K562 (cell line): ENCODE data around the gene CNTN4. TPM values are rescaled to one million over a fixed set of nuclear protein-coding genes. Genes with fewer than 3 reads are reported as not detected.

Source experiments
- ATAC-seq: fragments of 200-7000 bp; cut with Tn5 transposase; 3 replicates; pipeline ENCODE4 v1.9.1; 2020; ENCODE audit warnings: moderate library complexity
- Bru-seq: library from RNA; stranded (reverse); fragments of 400-500 nt; gene quantifications from one replicate; lab custom pipeline; 2021; lab: Mats Ljungman, UMichigan
- BruChase-seq, 2 experiments: library from RNA; stranded (reverse); fragments of 400-500 nt; gene quantifications; one replicate each; lab custom pipeline; 2021; lab: Mats Ljungman, UMichigan
- BruUV-seq: library from RNA; stranded (reverse); fragments of 400-500 nt; replicated peaks from 2 replicates; lab custom pipeline; 2021; lab: Mats Ljungman, UMichigan
- CTCF ChIA-PET: fragments of 300-600 bp; formaldehyde crosslinking; extraction: SDS; loops from one replicate; lab custom pipeline; 2021; ENCODE audit warnings: low intra/inter-chr PET ratio; lab: Yijun Ruan, JAX
- POLR2A ChIA-PET: fragments of 300-600, 350-650 bp; sonication (Branson Sonifier 250); formaldehyde crosslinking; extraction: SDS; loops from one replicate; lab custom pipeline; 2021; ENCODE audit warnings: antibody characterized with exemption, inconsistent platforms; lab: Yijun Ruan, JAX
- DNase-seq, 4 experiments: peaks; one replicate each; pipeline versions ENCODE4 v3.0.0 to v3.0.0-alpha.2; 2011 to 2018; ENCODE audit warnings: low spot score in 3 of 4, mixed read lengths in 3 of 4; ENCODE audit errors: extremely low read depth in 1 of 4
- FAIRE-seq: peaks from 2 replicates; lab custom pipeline; 2011; peaks lifted over from hg19 to GRCh38; lab: Jason Lieb, UNC
- H2AFZ ChIP-seq: 2 replicates; pipeline ENCODE4 v1.6.0; 2011; ENCODE audit warnings: low read depth, low read length, control low read depth, inconsistent platforms
- H3K27ac ChIP-seq: fragments of 200-600 bp; 3 replicates; pipeline ENCODE4 v1.8.0; 2011; ENCODE audit warnings: low read depth, mild to moderate bottlenecking, control low read depth, inconsistent platforms, low read length, moderate library complexity, mixed read lengths; ENCODE audit errors: extremely low read depth
- H3K27me3 ChIP-seq, 2 experiments: fragments of 300-600 bp in 1 of 2; 2 replicates in 1 of 2; 3 replicates in 1 of 2; pipeline versions ENCODE4 v1.6.0 to v1.8.0; 2011; ENCODE audit warnings: inconsistent platforms in 2 of 2, low read length in 2 of 2, mild to moderate bottlenecking in 1 of 2, mixed read lengths in 1 of 2, moderate library complexity in 1 of 2; ENCODE audit not compliant: control insufficient read depth in 2 of 2, insufficient read depth in 2 of 2
- H3K36me3 ChIP-seq: fragments of 300-600 bp; 3 replicates; pipeline ENCODE4 v1.8.0; 2011; ENCODE audit warnings: mild to moderate bottlenecking, low read length, inconsistent platforms; ENCODE audit not compliant: control insufficient read depth, insufficient read depth
- H3K4me1 ChIP-seq, 2 experiments: fragments of 200-600 bp in 1 of 2; replicated peaks in 1 of 2; 2 replicates in 1 of 2; 3 replicates in 1 of 2; pipeline versions ENCODE4 v1.5.1 to v1.8.0; 2011; ENCODE audit warnings: inconsistent platforms in 2 of 2, low read length in 2 of 2, mild to moderate bottlenecking in 1 of 2, mixed read lengths in 1 of 2, moderate library complexity in 1 of 2; ENCODE audit not compliant: control insufficient read depth in 2 of 2, insufficient read depth in 2 of 2
- H3K4me2 ChIP-seq: 2 replicates; pipeline ENCODE4 v1.6.1; 2011; ENCODE audit warnings: low read length, control low read depth, inconsistent platforms, mixed read lengths; ENCODE audit not compliant: insufficient read depth
- H3K4me3 ChIP-seq: fragments of 200-600 bp; sonication (generic), shearing (Covaris generic); 2 replicates; pipeline ENCODE4 v1.5.1; 2016; ENCODE audit warnings: control low read depth, inconsistent platforms
- H3K79me2 ChIP-seq: fragments of 200-600 bp; 3 replicates; pipeline ENCODE4 v1.8.0; 2011; ENCODE audit warnings: low read length, inconsistent platforms; ENCODE audit not compliant: control insufficient read depth, insufficient read depth
- H3K9ac ChIP-seq, 2 experiments: 2 replicates each; pipeline versions ENCODE4 v1.6.0 to v1.6.1; 2011; ENCODE audit warnings: low read depth in 2 of 2, low read length in 2 of 2, control low read depth in 1 of 2, inconsistent platforms in 1 of 2, mild to moderate bottlenecking in 1 of 2, mixed read lengths in 1 of 2; ENCODE audit not compliant: insufficient read depth in 1 of 2
- H3K9me1 ChIP-seq: one replicate; pipeline ENCODE4 v1.6.0; 2011; ENCODE audit warnings: inconsistent platforms, mild to moderate bottlenecking, low read length, moderate library complexity; ENCODE audit not compliant: control insufficient read depth, insufficient read depth
- H3K9me3 ChIP-seq: replicated peaks from 2 replicates; pipeline ENCODE4 v1.5.1; 2011; ENCODE audit warnings: low read depth, low read length, inconsistent platforms; ENCODE audit not compliant: control insufficient read depth, insufficient read depth
- H4K20me1 ChIP-seq: replicated peaks from 2 replicates; pipeline ENCODE4 v1.6.1; 2011; ENCODE audit warnings: low read length, inconsistent platforms, mixed read lengths; ENCODE audit not compliant: control insufficient read depth, insufficient read depth
- FOSL1 ChIP-seq: fragments of 200-800 bp; sonication (Bioruptor generic); conservative IDR thresholded peaks from 2 replicates; pipeline ENCODE4 v1.6.1; 2016; ENCODE audit warnings: missing genetic modification characterization, missing compliant biosample characterization
- FOXA1 ChIP-seq: fragments of 450-650 bp; IDR thresholded peaks from 2 replicates; pipeline ENCODE4 v1.6.1; 2016; ENCODE audit warnings: mild to moderate bottlenecking, borderline replicate concordance
- FOXA3 ChIP-seq, 2 experiments: fragments of 450-650 bp in 1 of 2; sonication (generic) in 1 of 2; formaldehyde crosslinking; IDR thresholded peaks in 1 of 2; conservative IDR thresholded peaks in 1 of 2; 2 replicates each; pipeline versions ENCODE4 v1.4.0 to v1.8.0; 2020 to 2022; ENCODE audit warnings: mild to moderate bottlenecking in 2 of 2, missing genetic modification reagents in 1 of 2
- MAFG ChIP-seq: fragments of 450-650 bp; conservative IDR thresholded peaks from 2 replicates; pipeline ENCODE4 v1.6.1; 2016; ENCODE audit warnings: missing genetic modification characterization, missing compliant biosample characterization
- MCM2 ChIP-seq: fragments of 450-650 bp; IDR thresholded peaks from 2 replicates; pipeline ENCODE4 v1.6.1; 2017; ENCODE audit warnings: low read depth, mild to moderate bottlenecking
- MCM5 ChIP-seq: fragments of 450-650 bp; IDR thresholded peaks from 2 replicates; pipeline ENCODE4 v1.6.1; 2016; ENCODE audit warnings: low read depth
- MTA1 ChIP-seq: fragments of 450-650 bp; IDR thresholded peaks from 2 replicates; pipeline ENCODE4 v1.6.1; 2017; ENCODE audit warnings: borderline replicate concordance
- TAF9B ChIP-seq: fragments of 450-650 bp; IDR thresholded peaks from 2 replicates; pipeline ENCODE4 v1.6.1; 2018; ENCODE audit warnings: mild to moderate bottlenecking; ENCODE audit not compliant: partially characterized antibody
- TOE1 ChIP-seq, 2 experiments: fragments of 450-650 bp in 1 of 2; sonication (generic) in 1 of 2; formaldehyde crosslinking in 1 of 2; IDR thresholded peaks; 2 replicates each; pipeline versions ENCODE4 v1.7.1 to v1.8.0; 2016 to 2022; ENCODE audit warnings: borderline replicate concordance in 2 of 2, mild to moderate bottlenecking in 2 of 2, antibody characterized with exemption in 1 of 2, inconsistent platforms in 1 of 2, low read depth in 1 of 2, missing genetic modification reagents in 1 of 2, moderate library complexity in 1 of 2
- ZNF644 ChIP-seq: fragments of 200-800 bp; sonication (Bioruptor generic); IDR thresholded peaks from 2 replicates; pipeline ENCODE4 v1.6.1; 2016; ENCODE audit warnings: low read depth, missing genetic modification characterization, missing compliant biosample characterization
- WGBS: fragments of 100-300 bp; shearing (Covaris generic); methylation state at CpG from one replicate; pipeline ENCODE4 v1.1.6; 2016; ENCODE audit warnings: low coverage, mixed read lengths; ENCODE audit not compliant: insufficient coverage; ENCODE audit errors: missing lambda C conversion rate; 5-methylcytosine and 5-hydroxymethylcytosine counted together
- in situ Hi-C: fragments of 300-500 bp; cut with MboI; formaldehyde crosslinking; loops from 4 replicates; pipeline ENCODE4 v1.15.0; 2018; ENCODE audit warnings: inconsistent platforms, mixed read lengths
- intact Hi-C: fragments of 100-400 bp; cut with micrococcal nuclease; formaldehyde crosslinking; loops from 2 replicates; pipeline ENCODE4 v1.14.2; 2022
- long read RNA-seq, 3 experiments: library from polyadenylated mRNA in 2 of 3; library from RNA in 1 of 3; unstranded in 2 of 3; stranded (forward) in 1 of 3; transcript quantifications; one replicate each; pipeline ENCODE4 v2.0.0, GENCODE V29; 2019 to 2022
- polyA minus RNA-seq, 3 experiments: library from RNA; depleted of rRNA, polyadenylated mRNA; stranded (reverse); fragments of >200 nt; gene quantifications; 2 replicates each; pipeline ENCODE4 v1.2.3, GENCODE V29; 2011
- polyA plus RNA-seq, 8 experiments: library from polyadenylated mRNA; depleted of rRNA in 4 of 8; stranded (reverse) in 5 of 8; unstranded in 3 of 8; fragments of >200 nt; fragmentation: Nextera tagmentation in 2 of 8; fragmentation: Illumina TruSeq in 1 of 8; extraction: Ambion mirVana in 2 of 8; extraction: Trizol in 1 of 8; gene quantifications; 2 replicates each; pipeline versions ENCODE4 v1.2.1 to v1.2.3, GENCODE V29; 2011 to 2014; ENCODE audit warnings: inconsistent platforms in 1 of 8, missing spikeins in 1 of 8
- total RNA-seq, 7 experiments: library from RNA; depleted of rRNA in 6 of 7; stranded (reverse); fragments of >200 nt in 6 of 7; fragmentation: Illumina TruSeq in 2 of 7; extraction: Trizol in 2 of 7; gene quantifications; 2 replicates each; pipeline versions ENCODE4 v1.2.1 to v1.2.3, GENCODE V29; 2011 to 2021; ENCODE audit warnings: low replicate concordance in 1 of 7
- TF ChIP-seq, protein P1 (sequence below): sonication (generic); formaldehyde crosslinking; IDR thresholded peaks from 2 replicates; pipeline ENCODE4 v1.8.0; 2022; ENCODE audit warnings: mild to moderate bottlenecking, missing genetic modification reagents
- TF ChIP-seq, protein P2 (sequence below), 2 experiments: fragments of 450-650 bp; IDR thresholded peaks; 2 replicates each; pipeline ENCODE4 v1.6.1; 2018; ENCODE audit warnings: mild to moderate bottlenecking in 2 of 2, low read depth in 1 of 2; ENCODE audit not compliant: partially characterized antibody in 2 of 2

CNTN4 gene
- not detected in 2 replicates for total RNA-seq (2011; cell fraction: chromatin; rRNA removed; ENCODE audit: low replicate concordance)
- not detected in 2 replicates for total RNA-seq (2011; cell fraction: nucleolus; rRNA removed)
- total RNA-seq (2011; cell fraction: nucleoplasm; rRNA removed): not detected in 2 replicates
- total RNA-seq (2014; rRNA removed) (0.12 TPM in 1 of 2 replicates, not detected in the other), total RNA-seq (2014; rRNA removed; fragmentation: Illumina TruSeq; extraction: Trizol) (not detected in 2 replicates), total RNA-seq (2015; rRNA removed; fragmentation: Illumina TruSeq; extraction: Trizol) (not detected in 2 replicates), total RNA-seq (2021) (not detected in 2 replicates), polyA plus RNA-seq (2011; rRNA removed) (not detected in 2 replicates), polyA plus RNA-seq (2014; fragmentation: Illumina TruSeq; extraction: Trizol) (not detected in 2 replicates), polyA plus RNA-seq (2014; fragmentation: Nextera tagmentation; extraction: Ambion mirVana) (not detected), polyA plus RNA-seq (2014; rRNA removed) (not detected in 2 replicates), polyA minus RNA-seq (2011; rRNA and poly(A)+ RNA removed) (not detected in 2 replicates), Bru-seq, nascent RNA (percentile 1 among the genes with signal in this experiment), BruChase-seq, experiment 1, labeled RNA remaining after a 2-hour chase (percentile 2 among the genes with signal in this experiment), BruChase-seq, experiment 2, labeled RNA remaining after a 6-hour chase (percentile 1 among the genes with signal in this experiment)
- not detected in 2 replicates for polyA plus RNA-seq (2011; cell fraction: cytosol; rRNA removed)
- not detected in 2 replicates for polyA plus RNA-seq (2011; cell fraction: nucleus; rRNA removed)
- not detected in 2 replicates for polyA plus RNA-seq (2012)
- polyA minus RNA-seq (2011; cell fraction: cytosol; rRNA and poly(A)+ RNA removed): not detected in 2 replicates
- polyA minus RNA-seq (2011; cell fraction: nucleus; rRNA and poly(A)+ RNA removed): not detected in 2 replicates
- long read RNA-seq, experiment 1: 0 reads
- long read RNA-seq, experiment 2: 0 reads
- long read RNA-seq, experiment 3: 0 reads

DNA sequence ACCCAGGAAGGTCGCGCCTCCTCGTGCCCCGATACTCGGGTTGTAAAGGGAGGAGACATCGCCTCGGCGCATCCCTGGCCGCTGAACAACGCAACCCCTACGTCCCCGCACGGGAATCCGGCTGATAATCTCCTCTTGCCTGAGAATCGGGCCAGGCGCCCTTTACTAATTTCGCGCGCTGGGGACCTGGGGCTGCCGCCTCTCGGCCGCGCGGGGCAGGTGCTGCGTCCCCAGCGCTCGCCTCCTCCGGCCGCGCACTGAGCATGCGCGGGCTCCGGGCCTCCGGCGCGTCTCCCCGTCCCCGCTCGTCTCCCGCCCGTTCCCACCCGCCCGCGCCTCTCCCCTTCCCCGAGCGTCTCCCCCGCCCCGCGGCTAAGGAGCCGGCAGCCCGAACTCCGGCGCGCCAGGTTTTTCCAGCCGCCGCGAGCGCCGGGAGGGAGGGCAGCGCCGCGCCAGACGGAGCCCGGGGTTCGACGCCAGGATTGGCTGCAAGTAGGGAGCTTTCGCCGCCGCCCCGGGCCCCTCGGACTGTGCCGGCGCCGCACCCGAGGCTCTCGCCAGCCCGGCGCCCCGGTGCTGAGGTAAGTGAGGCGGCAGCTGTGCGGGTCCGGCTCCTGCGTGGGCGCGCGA is at the start of gene CNTN4:
Gene CNTN4, plus strand, starts transcription at position 469 of the 630 bp plus-strand sequence.
- no peak within 1 kb of the TSS for H3K27ac ChIP-seq
- WGBS: 12% methylated on average over 37 of the region's 86 CpGs
- no peaks in the 10 kb centered on the region for H3K9me1 ChIP-seq
- BruUV-seq: no TSS peak
- no peaks in the 10 kb centered on the region for H4K20me1 ChIP-seq
- H3K4me1 ChIP-seq: no peaks in the 10 kb centered on the region
- no peak within 1 kb of the TSS for H2AFZ ChIP-seq
- H3K79me2 ChIP-seq: no peaks in the 10 kb centered on the region
- FAIRE-seq: no peak
- POLR2A ChIA-PET: no interaction called here
- intact Hi-C loops: no loop called here
- H3K27me3 ChIP-seq: no peaks in the 10 kb centered on the region
- ATAC-seq: no peak
- no peaks in the 10 kb centered on the region for H3K36me3 ChIP-seq
- H3K9ac ChIP-seq: no peak within 1 kb of the TSS
- CTCF ChIA-PET: no interaction called here
- DNase-seq: no peak
- H3K4me2 ChIP-seq: no peak within 1 kb of the TSS
- H3K9me3 ChIP-seq: no peaks in the 10 kb centered on the region
- in situ Hi-C loops: no loop called here
- H3K4me3 ChIP-seq: no peak within 1 kb of the TSS
- no peak for TF ChIP-seq MCM2
- TF ChIP-seq MAFG: no peak
- no peak for TF ChIP-seq FOXA3 (CRISPR knock-in tag; conservative IDR thresholded peaks at IDR 0.05 in 1 of 2, IDR thresholded peaks at IDR 0.05 in 1 of 2)
- no peak for TF ChIP-seq TAF9B
- TF ChIP-seq, protein P1, sequence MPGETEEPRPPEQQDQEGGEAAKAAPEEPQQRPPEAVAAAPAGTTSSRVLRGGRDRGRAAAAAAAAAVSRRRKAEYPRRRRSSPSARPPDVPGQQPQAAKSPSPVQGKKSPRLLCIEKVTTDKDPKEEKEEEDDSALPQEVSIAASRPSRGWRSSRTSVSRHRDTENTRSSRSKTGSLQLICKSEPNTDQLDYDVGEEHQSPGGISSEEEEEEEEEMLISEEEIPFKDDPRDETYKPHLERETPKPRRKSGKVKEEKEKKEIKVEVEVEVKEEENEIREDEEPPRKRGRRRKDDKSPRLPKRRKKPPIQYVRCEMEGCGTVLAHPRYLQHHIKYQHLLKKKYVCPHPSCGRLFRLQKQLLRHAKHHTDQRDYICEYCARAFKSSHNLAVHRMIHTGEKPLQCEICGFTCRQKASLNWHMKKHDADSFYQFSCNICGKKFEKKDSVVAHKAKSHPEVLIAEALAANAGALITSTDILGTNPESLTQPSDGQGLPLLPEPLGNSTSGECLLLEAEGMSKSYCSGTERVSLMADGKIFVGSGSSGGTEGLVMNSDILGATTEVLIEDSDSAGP (CRISPR knock-in tag): no peak
- TF ChIP-seq ZNF644 (tag): no peak
- TF ChIP-seq FOXA1: no peak
- no peak for TF ChIP-seq TOE1 (IDR thresholded peaks at IDR 0.05; ENCODE audit: borderline replicate concordance)
- TF ChIP-seq TOE1 (CRISPR knock-in tag; IDR thresholded peaks at IDR 0.05; ENCODE audit: borderline replicate concordance, low read depth): no peak
- TF ChIP-seq, protein P2, sequence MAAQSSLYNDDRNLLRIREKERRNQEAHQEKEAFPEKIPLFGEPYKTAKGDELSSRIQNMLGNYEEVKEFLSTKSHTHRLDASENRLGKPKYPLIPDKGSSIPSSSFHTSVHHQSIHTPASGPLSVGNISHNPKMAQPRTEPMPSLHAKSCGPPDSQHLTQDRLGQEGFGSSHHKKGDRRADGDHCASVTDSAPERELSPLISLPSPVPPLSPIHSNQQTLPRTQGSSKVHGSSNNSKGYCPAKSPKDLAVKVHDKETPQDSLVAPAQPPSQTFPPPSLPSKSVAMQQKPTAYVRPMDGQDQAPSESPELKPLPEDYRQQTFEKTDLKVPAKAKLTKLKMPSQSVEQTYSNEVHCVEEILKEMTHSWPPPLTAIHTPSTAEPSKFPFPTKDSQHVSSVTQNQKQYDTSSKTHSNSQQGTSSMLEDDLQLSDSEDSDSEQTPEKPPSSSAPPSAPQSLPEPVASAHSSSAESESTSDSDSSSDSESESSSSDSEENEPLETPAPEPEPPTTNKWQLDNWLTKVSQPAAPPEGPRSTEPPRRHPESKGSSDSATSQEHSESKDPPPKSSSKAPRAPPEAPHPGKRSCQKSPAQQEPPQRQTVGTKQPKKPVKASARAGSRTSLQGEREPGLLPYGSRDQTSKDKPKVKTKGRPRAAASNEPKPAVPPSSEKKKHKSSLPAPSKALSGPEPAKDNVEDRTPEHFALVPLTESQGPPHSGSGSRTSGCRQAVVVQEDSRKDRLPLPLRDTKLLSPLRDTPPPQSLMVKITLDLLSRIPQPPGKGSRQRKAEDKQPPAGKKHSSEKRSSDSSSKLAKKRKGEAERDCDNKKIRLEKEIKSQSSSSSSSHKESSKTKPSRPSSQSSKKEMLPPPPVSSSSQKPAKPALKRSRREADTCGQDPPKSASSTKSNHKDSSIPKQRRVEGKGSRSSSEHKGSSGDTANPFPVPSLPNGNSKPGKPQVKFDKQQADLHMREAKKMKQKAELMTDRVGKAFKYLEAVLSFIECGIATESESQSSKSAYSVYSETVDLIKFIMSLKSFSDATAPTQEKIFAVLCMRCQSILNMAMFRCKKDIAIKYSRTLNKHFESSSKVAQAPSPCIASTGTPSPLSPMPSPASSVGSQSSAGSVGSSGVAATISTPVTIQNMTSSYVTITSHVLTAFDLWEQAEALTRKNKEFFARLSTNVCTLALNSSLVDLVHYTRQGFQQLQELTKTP (IDR thresholded peaks at IDR 0.05; ENCODE audit: low read depth in 1 of 2, partially characterized antibody in 2 of 2): no peak
- TF ChIP-seq MTA1: no peak
- TF ChIP-seq MCM5: no peak
- no peak for TF ChIP-seq FOSL1 (tag)
